OCI-LY1 (cell line): Measurements from ENCODE around the gene CDKAL1.

Experiments
- H2AFZ ChIP-seq: fragments of 200-600 bp; sonication (generic), shearing (Covaris generic); 2 replicates; pipeline ENCODE4 v1.6.0; 2014; ENCODE audit warnings: antibody characterized with exemption, mild to moderate bottlenecking, low read length
- H3F3A ChIP-seq: fragments of 200-600 bp; sonication (generic), shearing (Covaris generic); 2 replicates; pipeline ENCODE4 v1.6.0; 2014; ENCODE audit warnings: mild to moderate bottlenecking, antibody characterized with exemption, low read length, moderate library complexity; ENCODE audit not compliant: insufficient read depth
- H3K27ac ChIP-seq: fragments of 200-600 bp; sonication (generic); 2 replicates; pipeline ENCODE4 v1.5.1; 2014; ENCODE audit warnings: low read length, mixed run types, mild to moderate bottlenecking, low read depth; ENCODE audit not compliant: poor library complexity, severe bottlenecking
- H3K27me3 ChIP-seq: fragments of 200-600 bp; sonication (generic); 2 replicates; pipeline ENCODE4 v1.6.0; 2014; ENCODE audit warnings: antibody characterized with exemption, mild to moderate bottlenecking, low read length, moderate library complexity; ENCODE audit not compliant: insufficient read depth
- H3K36me3 ChIP-seq: fragments of 200-600 bp; sonication (generic); 2 replicates; pipeline ENCODE4 v1.6.1; 2014; ENCODE audit warnings: mild to moderate bottlenecking, antibody characterized with exemption, low read length, moderate library complexity, mixed read lengths; ENCODE audit not compliant: insufficient read depth
- H3K4me1 ChIP-seq: fragments of 200-600 bp; sonication (generic); 2 replicates; pipeline ENCODE4 v1.5.1; 2014; ENCODE audit warnings: mild to moderate bottlenecking, low read length, moderate library complexity; ENCODE audit not compliant: insufficient read depth, severe bottlenecking
- H3K4me2 ChIP-seq: fragments of 200-600 bp; sonication (generic), shearing (Covaris generic); 2 replicates; pipeline ENCODE4 v1.6.1; 2014; ENCODE audit warnings: low read length
- H3K4me3 ChIP-seq: fragments of 200-600 bp; sonication (generic); 2 replicates; pipeline ENCODE4 v1.5.1; 2014; ENCODE audit warnings: low read length, low read depth, mild to moderate bottlenecking, mixed read lengths; ENCODE audit not compliant: poor library complexity, severe bottlenecking
- H3K79me2 ChIP-seq: fragments of 200-600 bp; shearing (Covaris generic); 2 replicates; pipeline ENCODE4 v1.6.1; 2016; ENCODE audit warnings: mixed run types, low read length, mixed read lengths; ENCODE audit not compliant: insufficient read depth
- H3K9ac ChIP-seq: fragments of 200-600 bp; sonication (generic), shearing (Covaris generic); 2 replicates; pipeline ENCODE4 v1.6.1; 2014; ENCODE audit warnings: mild to moderate bottlenecking, low read length, mixed read lengths
- H3K9me2 ChIP-seq: fragments of 200-600 bp; sonication (generic), shearing (Covaris generic); 2 replicates; pipeline ENCODE4 v1.6.1; 2014; ENCODE audit warnings: low read depth, mild to moderate bottlenecking, low read length, mixed read lengths
- H3K9me3 ChIP-seq: fragments of 200-600 bp; shearing (Covaris generic); 2 replicates; pipeline ENCODE4 v1.6.1; 2014; ENCODE audit warnings: low read length, mixed read lengths
- H4K20me1 ChIP-seq: fragments of 200-600 bp; sonication (generic), shearing (Covaris generic); 2 replicates; pipeline ENCODE4 v1.6.0; 2016; ENCODE audit warnings: mild to moderate bottlenecking, low read length; ENCODE audit not compliant: insufficient read depth
- CTCF ChIP-seq: fragments of 200-600 bp; sonication (generic), shearing (Covaris generic); IDR thresholded peaks from 2 replicates; pipeline ENCODE4 v1.5.1; 2017; ENCODE audit warnings: mild to moderate bottlenecking, antibody characterized with exemption, low read length, moderate library complexity, mixed read lengths
- EZH2 ChIP-seq: fragments of 200-600 bp; sonication (generic), shearing (Covaris generic); IDR thresholded peaks from 2 replicates; pipeline ENCODE4 v1.8.0; 2017; ENCODE audit warnings: borderline replicate concordance, mixed run types, mild to moderate bottlenecking, antibody characterized with exemption, low read length, moderate library complexity, mixed read lengths

Gene CDKAL1

GRCh38 chr6:20684474-20684873 is 150.2 kb downstream of the CDKAL1 start:
- Histone ChIP-seq H3K9me2 (no peaks in the 10 kb centered on the region), H3K27me3 (no peaks in the 10 kb centered on the region), H4K20me1 (no peaks in the 10 kb centered on the region), H3F3A (no peaks in the 10 kb centered on the region), H3K4me2 (no peak overlapping the region), H3K27ac (no peak overlapping the region), H3K36me3 (no peaks in the 10 kb centered on the region), H3K79me2 (0 out of 2 replicates have a peak, but pooled peaks cover 2% of the 10 kb centered on the region), H2AFZ (no peak overlapping the region), H3K4me1 (peaks cover 28% of the 10 kb centered on the region), H3K4me3 (no peak overlapping the region), H3K9ac (no peak overlapping the region), H3K9me3 (no peaks in the 10 kb centered on the region)
- TF ChIP-seq EZH2 (no peak), CTCF (no peak)

GRCh38 chr6:20686142-20686541 is 151.9 kb downstream of the CDKAL1 start:
- no peaks in the 10 kb centered on the region for H4K20me1 ChIP-seq
- no peak overlapping the region for H2AFZ ChIP-seq
- no peaks in the 10 kb centered on the region for H3K9me3 ChIP-seq
- H3K4me1 ChIP-seq: peaks cover 20% of the 10 kb centered on the region
- no peaks in the 10 kb centered on the region for H3K27me3 ChIP-seq
- no peak for TF ChIP-seq EZH2
- peak; percentile 30; the same call in 1 of the 2 replicates for TF ChIP-seq CTCF
- H3F3A ChIP-seq: no peaks in the 10 kb centered on the region
- no peak overlapping the region for H3K4me2 ChIP-seq
- no peak overlapping the region for H3K27ac ChIP-seq
- H3K9me2 ChIP-seq: no peaks in the 10 kb centered on the region
- H3K36me3 ChIP-seq: no peaks in the 10 kb centered on the region
- H3K79me2 ChIP-seq: no peaks in the 10 kb centered on the region
- H3K9ac ChIP-seq: no peak overlapping the region
- H3K4me3 ChIP-seq: no peak overlapping the region

- H3K79me2 ChIP-seq: no peaks in the 10 kb centered on the region
Measured at GRCh38 chr6:20687494-20687893, 153.2 kb downstream of the CDKAL1 start.

More at GRCh38 chr6:20687494-20687893, 153.2 kb downstream of the CDKAL1 start:
- Histone ChIP-seq H3K4me3 (no peak overlapping the region), H3K9ac (no peak overlapping the region), H4K20me1 (no peaks in the 10 kb centered on the region), H2AFZ (no peak overlapping the region), H3K9me3 (no peaks in the 10 kb centered on the region), H3K9me2 (no peaks in the 10 kb centered on the region), H3K4me1 (peaks cover 20% of the 10 kb centered on the region), H3F3A (no peaks in the 10 kb centered on the region), H3K27me3 (no peaks in the 10 kb centered on the region), H3K4me2 (no peak overlapping the region), H3K27ac (no peak overlapping the region), H3K36me3 (no peaks in the 10 kb centered on the region)
- TF ChIP-seq CTCF: no peak
- TF ChIP-seq EZH2: no peak
